Fibroblast of skin of scalp (primary cell): ENCODE measurements around the gene CCDC92B.
"Not testable (repeated sequence)": the region's sequence is repeated elsewhere in the genome, so short reads cannot be mapped to it uniquely, and the experiment has no call there.

ENCODE experiments used
- DNase-seq: peaks from one replicate; pipeline ENCODE4 v3.0.0-alpha.2; 2013

CCDC92B gene

DNA sequence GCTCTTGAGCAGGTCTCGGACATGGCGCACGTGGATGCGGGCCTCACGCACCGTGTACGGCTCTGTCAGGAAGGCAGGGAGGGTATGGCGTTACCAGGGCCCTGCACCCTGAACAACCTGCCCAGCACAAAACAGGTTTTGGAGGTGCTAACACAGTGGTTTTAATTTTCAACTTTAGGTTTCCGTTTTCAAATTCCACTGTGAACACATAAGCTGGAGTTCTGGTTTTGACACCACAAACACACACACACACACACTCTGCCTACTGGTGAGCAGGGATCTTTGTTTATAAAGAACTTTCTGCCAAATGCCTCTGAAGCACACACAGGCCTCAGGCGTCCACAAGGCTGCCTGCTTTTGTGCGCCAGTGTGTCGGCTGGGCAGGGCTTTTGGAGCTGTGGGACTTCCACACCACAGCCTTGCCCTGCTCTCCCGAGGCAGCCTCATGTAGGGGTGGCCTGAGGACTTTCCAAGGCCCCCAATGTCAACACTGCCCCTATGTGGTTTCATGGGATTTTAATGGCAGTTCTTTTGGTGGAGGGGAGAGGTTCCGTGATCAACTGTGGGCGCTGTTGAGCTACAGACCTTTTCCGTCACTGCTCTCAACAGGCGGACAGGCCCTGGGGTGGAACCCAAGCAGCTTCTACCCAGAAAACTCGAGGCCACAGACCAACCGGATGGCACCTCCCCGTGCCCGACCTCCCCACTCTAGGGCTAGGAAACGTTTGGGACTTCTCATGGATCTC lies 47.3 kb downstream of the CCDC92B start:
- no peak for DNase-seq

DNA sequence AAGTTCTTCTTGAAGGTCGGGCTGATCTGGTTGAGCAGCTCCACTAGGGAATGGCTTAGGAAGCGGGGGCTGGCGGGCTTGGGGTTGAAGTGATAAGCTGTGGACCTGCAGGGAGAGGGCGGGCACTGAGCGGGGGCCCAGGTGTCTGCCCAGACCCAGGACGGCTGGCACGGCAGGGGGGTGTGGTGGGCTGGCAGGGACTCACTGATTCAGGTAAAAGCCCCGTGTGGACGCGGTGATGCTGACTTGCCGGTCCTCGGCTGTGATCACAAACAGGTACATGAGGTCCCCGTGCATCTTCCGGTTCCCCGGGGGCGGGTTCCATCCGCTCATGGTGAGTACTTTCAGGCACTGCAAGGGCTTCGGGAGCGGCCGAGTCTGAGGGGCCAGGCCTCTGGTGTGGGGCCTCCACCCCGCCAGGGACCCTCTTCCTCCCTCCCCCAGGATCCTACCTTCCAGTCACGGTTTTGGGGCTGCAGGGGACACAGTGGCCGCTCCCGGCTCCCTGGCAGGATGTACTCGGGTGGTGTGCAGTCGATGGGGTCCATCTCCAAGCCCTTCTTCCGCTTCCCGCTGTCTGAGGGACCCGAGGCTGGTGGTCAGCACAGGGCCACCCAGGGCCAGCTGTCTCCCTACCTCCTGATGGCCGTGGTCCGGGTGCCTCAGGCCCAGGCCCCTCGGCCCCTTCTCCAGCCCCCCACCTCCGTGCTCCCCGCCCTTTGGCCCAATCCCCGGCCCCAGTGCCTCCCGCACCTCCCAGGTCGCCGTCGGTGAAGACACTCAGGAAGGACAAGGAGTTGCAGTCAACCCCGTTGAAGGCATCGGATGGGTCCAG lies 48.1 kb downstream of the CCDC92B start:
- DNase-seq, result no peak

DNA sequence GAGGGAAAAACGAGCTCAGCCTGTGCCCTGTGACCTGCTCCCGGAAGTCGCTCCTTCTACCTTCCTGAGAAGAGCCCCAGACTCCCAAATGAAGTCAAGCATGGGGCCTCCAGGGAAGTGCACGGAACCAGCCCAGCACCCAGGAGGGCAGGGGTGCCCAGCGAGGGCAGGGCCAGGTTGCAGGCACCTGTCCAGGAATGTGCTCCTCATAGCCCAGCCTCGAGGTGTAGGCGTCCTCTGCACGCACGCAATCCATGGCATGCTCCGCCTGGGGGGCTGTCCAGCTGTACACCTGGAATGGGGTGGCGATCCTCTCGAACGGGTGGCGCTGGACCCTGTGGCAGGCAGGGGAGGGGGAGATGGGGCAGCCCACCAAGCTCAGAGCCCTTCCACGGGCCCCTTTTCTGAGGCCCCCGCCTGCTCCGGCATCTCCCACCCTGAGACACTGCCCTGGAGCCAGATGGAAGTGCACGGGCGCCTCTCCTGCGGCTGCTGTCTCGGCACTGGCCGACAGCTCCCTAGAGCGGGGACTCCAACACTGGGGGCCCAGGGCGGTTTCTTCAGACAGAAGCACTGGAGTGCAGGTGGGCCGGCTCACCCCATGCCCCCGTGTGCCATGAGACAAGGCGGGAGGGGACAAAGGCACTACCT lies 48.8 kb downstream of the CCDC92B start:
- no peak for DNase-seq

DNA sequence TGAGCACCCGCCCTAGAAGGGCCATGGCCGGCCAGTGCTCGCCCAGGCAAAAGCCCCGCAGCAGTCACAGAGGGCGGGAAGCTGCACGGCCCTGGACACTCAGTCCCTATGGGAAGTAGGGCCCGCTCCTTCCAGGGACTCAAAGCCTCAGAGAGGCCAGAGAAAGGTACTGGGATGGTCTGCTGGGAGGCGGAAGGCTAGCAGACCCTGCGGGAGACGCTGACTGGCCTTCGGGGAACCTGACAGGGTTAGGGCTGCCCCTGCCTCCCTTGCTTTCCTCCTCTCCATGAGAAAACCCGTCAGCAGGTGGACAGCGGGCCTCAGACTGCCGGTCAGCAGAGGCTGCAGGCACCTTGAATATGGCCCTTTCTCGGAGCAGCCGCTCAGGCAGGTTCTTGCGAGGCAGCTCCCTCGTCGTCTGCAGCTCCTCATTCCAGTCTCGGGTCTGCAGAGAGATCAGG lies 49.4 kb downstream of the CCDC92B start:
- DNase-seq, result no peak

DNA sequence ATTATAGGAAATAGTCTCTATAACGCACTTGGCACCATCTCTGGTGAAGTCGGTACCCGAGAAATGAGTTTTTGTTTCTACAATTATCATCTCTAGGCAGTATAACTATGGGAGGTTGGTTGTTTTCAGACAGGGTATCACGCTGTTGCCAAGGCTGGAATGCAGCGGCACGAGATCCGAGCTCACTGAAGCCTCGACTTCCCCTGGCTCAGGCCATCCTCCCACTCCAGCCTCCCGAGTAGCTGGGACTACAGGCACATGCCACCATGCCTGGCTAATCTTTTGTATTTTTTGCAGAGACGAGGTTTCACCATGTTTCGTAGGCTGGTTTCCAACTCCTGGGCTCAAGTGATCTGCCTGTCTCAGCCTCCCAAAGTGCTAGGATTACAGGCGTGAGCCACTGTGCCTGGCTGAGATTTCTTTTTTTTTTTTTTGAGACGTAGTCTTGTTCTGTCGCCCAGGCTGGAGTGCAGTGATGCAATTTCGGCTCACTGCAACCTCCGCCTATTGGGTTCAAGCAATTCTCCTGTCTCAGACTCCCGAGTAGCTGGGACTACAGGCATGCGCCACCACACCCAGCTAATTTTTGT lies 50.1 kb downstream of the CCDC92B start:
- not testable (repeated sequence) for DNase-seq

DNA sequence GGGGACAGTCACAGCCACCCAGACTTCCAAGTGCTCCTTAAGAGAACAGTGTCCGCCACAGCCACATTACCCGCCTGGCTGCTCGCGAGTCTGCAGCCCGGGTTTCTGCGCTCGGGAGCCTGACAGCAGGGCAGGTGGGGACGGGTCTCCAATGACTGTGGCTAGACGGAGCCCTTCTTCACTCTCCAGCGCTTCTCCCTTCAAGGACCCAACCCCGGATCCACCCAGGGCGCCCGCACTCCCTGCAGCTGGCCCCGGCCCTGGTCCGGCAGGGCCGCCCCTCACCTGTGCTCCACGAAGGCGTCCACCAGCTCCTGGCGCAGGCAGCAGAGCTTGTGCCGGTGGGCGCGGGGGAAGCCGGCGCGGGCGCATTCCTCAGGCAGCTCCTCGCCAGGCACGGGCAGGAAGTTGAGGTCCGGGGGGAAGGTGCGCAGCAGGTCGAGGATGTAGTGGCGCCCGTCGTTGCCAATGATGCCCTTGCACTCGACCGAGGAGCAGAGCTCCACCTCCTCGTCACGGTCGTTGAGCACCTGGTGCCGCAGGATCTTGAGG lies 51.8 kb downstream of the CCDC92B start:
- no peak for DNase-seq

DNA sequence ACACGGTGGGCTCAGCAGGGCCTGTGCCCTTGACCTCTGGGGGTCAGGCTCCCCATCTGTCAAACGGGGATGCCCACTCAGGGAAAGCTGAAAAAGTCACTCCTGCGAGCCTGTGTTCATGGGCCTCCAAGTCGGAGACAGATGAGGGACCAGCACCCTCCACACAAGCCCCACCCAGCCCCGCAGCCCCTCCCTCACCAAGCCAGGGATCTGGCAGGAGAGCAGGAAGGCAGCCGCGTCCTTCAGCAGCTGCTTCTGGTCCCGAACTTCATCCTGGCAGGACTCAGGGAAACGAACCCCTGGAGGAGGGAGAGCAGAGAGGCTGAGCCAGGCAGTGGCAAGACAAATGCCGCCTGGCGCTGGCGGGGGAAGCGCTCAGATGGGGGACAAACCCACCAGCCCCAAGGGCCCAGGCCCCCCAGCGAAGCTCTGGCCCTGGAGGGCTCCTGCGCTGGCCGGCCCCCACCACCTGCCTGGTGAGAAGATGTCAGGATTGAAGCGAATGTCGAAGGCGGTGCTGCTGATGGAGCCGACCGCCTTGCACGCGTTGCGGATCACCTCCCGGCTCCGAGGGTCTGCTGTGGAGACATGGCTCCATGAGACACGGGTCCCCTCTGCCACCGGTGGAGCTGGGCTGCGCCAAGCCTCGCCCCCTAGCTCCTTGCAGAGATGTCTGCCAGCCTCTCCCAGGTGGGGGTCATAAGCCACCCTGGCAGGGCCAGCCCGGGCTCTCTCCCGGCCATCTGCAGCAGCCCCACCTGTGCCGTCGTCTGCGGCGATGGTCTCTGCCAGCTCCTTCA lies 53.3 kb downstream of the CCDC92B start:
- no peak for DNase-seq

DNA sequence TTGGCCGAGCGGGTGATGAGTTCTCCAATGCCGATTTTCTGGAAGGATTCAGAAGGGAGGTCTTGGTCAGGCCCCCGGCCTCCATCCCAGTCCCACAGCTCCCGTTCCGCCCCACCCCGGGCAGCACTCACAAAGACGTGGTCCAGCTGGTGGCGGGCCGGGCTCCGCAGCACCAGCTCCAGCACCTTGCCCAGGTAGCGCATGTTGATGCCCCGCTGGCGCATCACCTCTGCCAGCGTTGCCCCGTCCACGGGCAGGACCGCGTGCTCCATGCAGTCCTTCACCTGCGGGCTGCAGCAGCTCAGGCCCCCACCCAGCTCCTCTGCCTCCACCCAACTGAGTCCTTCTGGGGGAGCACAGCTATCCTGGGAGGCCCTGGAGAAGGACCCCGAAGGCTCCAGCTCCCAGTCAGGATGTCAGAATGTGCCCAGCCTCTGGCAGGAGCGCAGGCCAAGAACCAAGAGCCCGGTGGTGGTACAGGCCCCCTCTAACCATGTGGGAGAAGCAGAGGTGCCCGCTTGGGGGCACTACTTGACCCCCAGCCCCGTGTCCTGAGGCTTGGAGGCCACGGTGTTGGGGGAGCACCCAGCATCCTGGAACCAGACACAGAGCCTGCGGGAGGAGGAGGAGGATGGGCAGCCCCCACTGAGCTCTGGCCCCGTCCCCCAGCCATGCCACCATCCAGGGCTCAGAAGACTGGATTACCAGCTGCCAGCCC lies 54.0 kb downstream of the CCDC92B start:
- no peak for DNase-seq

DNA sequence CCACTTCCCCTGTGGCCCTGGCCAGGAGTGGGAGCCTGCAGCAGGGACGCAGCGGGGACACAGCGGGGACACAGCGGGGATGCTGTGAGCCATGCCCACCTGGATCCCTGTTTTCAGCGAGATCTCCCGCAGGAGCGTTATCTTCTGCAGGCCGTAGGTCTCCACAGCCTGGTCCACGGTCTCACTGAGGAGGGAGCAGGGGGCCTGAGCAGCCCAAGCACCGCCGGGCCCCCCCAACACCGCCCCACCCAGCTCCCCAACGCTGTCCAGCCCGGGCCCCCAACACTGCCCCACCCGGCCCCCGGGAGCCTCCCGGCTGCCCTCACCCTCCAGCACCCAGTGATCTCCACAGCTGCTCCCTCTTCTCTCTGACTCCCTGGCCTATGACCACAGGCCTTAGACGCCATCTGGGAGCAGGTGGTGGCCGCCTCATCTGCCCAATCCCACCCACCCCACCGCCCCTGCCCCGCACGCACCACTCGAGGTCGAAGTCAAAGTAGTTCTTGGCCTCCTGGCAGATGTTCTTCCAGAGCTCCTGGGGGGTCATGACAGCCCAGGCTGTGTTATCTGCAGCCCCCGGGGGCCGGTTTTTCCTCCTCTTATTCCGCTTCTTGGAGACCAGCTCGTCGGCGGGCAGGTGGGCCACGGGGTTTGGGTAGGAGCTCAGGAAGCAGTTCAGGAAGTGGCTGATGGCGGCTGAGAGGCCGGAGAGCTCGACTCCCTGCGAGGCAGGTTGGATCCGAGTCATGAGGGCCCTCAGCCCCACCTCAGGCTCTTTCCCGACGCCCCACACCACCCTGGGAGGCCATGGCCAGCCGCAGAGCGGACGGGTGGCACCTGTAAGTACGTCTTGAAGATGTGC lies 54.8 kb downstream of the CCDC92B start:
- no peak for DNase-seq

DNA sequence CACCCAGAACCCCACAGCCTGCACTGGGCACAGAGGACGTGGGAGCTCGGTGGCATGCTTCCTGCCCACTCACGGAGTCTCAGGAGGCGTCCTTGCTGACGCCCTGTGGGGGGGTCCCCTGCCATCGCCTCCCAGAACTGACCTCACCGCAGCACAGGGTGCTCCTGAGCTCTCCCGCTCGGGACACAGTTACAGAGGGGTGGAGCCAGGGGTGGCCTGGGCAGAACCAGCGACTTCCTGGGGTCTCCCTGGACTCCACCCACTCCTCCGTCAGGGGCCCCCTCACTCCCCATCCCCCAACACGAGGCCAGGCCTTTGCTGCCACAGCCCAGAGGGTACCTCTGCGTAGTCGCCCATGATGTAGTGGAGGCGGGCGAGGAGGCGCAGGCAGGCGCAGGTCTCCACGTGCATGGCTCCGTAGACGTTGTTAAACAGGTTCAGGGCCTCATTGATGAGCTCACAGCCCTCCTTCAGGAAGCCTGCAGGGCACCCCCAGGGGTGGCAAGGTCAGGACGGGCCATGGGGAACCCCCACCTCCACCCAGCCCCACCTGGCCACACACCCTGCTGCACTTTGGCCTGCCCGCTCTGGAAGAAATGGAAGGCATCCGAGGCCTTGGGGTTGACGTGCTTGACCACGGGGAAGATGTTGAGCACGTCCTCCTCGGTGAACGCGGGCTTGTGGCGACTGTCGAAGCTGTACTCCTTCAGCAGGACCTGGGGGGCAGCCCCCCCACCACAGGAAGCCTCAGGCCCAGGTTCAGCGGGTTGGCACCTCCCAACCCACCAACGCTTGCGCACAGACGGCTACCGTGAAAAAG lies 55.7 kb downstream of the CCDC92B start:
- no peak for DNase-seq

DNA sequence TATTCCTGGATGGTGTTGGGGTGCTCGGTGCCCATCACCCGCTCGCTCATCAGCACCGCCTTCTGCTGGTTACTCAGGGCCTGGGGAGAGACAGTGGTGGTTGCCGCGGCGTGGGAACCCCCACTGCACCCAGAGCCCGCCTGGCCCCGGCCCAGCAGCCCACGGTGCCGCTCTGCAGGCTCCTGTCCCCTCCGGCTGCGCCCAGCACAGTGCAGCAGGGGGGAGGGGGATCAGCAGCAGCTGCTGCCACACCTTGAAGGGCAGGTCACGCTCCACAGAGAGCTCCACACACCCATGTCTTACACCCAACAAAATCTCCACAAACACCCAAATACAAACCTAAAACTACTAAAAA lies 56.7 kb downstream of the CCDC92B start:
- no peak for DNase-seq

DNA sequence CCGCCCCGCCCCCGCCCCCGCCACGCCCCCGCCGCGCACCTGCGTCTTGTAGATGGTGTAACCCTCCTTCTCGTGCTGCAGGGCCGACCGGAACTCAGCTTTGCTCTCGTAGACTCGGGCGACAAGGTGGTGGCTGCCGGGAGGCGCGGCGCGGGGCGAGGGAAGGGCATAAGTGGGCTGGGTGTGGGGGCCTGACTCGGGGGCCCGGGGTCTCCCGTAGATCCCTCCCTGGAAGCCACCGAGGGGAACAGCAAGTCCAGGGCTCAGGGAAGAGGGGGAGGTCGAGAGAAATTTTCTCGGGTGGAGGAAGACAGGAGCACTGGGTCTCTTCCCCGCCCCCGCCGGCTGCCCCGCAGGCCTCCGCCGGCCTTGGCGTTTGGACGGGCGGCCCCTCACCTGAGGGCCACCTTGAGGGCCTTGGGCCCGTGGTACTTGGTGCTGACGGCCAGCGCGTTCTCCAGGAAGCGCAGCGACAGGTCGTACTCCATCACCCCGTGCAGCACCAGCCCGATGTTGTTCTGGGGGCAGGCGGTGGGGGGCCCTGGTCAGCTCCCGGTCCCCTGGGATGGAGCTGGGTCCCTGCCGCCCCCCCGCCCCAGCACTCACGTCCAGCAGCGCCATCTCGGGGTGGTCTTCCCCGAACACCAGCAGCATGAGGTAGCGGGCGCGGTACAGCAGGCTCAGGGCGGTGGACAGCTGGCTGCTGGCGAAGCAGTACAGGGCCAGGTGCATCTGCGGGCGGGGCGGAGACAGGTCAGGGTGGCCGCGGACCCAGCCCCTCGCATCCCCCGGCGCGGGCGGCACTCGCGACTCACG lies 57.3 kb downstream of the CCDC92B start:
- no peak for DNase-seq

DNA sequence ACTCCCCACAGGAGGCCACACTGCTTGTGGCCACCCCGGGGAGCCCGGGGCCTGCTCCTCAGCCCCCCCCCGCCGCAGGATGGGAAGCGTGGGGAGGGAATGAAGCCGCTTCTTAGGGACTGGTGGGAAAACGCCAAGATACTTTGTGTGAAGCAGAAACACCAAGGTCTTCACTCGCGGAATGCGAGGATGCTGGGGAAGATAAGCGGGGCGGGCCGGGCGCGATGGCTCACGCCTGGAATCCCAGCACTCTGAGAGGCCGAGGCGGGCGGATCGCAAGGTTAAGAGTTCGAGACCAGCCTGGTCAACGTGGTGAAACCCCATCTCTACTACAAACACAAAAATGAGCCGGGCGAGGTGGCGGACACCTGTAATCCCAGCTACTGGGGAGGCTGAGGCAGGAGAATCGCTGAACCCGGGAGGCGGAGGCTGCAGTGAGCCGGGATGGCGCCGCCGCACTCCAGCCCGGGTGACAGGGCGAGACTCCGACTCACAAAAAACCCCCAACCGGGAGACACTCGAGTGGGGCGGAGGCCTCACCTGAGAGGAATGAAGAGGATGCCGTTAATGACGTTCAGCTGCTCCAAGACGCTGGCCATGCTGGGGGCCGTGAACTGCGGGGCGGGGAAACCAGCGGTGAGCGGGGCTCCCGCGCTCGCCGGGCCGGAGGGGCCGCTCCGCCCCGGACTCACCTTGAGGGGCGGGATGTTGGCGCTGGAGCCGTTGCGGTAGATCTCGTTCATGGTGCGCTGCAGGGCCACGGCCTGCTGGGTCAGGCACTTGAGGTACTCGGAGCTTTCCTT lies 58.2 kb downstream of the CCDC92B start:
- no peak for DNase-seq

DNA sequence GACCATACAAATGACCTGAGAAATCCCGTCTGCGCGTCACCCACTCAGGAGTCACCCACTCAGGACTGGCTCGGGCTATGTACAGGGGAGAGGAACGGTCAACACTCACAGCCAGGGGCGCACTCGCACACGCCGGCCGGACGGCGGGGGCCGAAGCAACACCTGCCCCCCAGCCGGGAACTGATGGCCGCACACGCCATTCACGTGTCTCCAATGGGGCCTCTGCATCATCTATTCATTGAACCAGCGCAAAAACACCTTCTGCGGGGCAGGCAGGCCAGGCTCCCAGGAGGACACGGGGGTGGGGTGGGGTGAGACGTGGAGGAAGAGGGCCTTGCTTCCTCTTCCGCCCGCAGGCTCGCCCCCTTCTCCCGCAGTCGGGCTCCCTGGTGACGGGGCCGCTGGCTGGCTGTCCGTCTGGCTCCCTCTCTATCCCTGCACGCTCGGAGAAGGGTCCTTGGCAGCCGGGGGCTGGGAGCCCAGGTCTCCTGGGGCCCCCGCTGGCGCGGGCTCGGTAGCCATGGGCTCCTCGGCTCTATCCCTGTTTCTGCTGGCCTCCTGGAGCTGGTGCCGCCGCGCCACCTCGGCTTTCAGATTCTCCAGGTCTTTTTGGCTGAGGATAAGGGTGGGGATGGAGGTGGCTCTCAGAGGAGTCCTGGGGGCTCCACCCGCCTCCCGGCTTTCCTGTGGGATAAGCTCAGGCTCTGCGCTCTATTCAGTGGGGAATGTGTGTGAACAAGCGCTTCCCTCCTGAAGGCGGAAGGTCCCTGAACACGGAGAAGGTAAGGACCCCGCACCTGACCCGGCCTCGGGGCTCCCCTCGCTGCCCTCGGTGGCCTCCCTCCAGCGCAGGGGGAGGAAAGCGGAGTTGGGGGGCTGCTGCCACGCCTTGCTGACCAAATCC lies 59.0 kb downstream of the CCDC92B start:
- DNase-seq, result no peak

DNA sequence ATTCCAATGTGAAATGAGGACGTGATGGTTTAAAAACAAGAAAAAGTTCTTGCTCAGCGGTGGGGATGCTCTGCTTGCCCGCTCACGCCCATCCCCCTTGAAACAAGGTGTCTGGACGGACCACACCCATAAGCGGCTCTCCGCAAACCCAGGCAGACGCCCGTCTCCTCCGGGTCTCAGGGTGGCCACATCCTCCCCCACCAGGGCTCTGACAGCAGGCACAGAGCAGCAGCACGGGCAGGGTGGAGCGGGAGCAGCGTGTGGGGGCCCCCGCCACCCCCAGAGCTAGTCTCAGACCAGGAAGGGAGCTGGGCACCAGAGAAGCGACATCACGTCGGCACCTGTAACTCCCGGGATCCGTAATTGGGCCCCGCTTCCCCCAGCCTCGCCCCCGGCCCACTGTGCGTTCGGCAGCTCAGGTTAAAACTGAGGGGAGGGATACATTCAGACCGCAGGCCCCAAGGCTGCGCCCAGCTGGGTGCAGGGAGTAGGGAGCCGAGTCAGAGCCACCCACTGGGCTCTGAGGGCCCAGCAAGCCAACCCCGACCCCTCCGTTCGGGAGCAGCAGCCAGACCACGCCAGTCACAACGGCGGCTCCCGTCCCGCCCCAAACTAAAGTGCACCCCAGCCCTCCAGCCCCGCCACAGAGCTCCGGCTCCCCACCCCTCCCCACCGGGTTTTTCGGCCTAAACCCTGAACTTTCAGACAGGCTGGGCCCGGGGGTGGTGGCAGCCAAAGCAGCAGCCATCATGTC lies 59.9 kb downstream of the CCDC92B start:
- no peak for DNase-seq
